GM12878 (cell line): ENCODE measurements around the gene RAB3B. TPM values are rescaled to one million over a fixed set of nuclear protein-coding genes. Genes with fewer than 3 reads are reported as not detected.

Experiments
- ATF7 ChIP-seq: fragments of 450-650 bp; IDR thresholded peaks from 2 replicates; pipeline ENCODE4 v1.6.1; 2016; ENCODE audit warnings: low read depth, mild to moderate bottlenecking
- CHD2 ChIP-seq: IDR thresholded peaks from 2 replicates; pipeline ENCODE4 v1.6.1; 2011; ENCODE audit warnings: low read depth, low read length, improper control_type of control experiment, borderline replicate concordance
- E2F8 ChIP-seq: fragments of 450-650 bp; IDR thresholded peaks from 2 replicates; pipeline ENCODE4 v1.6.1; 2018; ENCODE audit warnings: mild to moderate bottlenecking, low read depth, moderate library complexity; ENCODE audit not compliant: partially characterized antibody
- GABPA ChIP-seq: IDR thresholded peaks from 2 replicates; pipeline ENCODE4 v1.6.1; 2014; ENCODE audit warnings: antibody characterized with exemption, low read depth, mild to moderate bottlenecking, inconsistent platforms
- IKZF1 ChIP-seq: fragments of 450-650 bp; conservative IDR thresholded peaks from 2 replicates; pipeline ENCODE4 v1.6.1; 2017; ENCODE audit warnings: antibody characterized with exemption, mild to moderate bottlenecking
- KDM1A ChIP-seq: fragments of 200-600 bp; sonication (generic); IDR thresholded peaks from 2 replicates; pipeline ENCODE4 v1.6.1; 2016; ENCODE audit warnings: borderline replicate concordance
- MTA2 ChIP-seq: fragments of 450-650 bp; IDR thresholded peaks from 2 replicates; pipeline ENCODE4 v1.6.1; 2016; ENCODE audit warnings: low read depth, mild to moderate bottlenecking, moderate library complexity
- NBN ChIP-seq: fragments of 450-650 bp; IDR thresholded peaks from 2 replicates; pipeline ENCODE4 v1.6.1; 2016
- RBBP5 ChIP-seq: fragments of 200-600 bp; sonication (generic); conservative IDR thresholded peaks from 2 replicates; pipeline ENCODE4 v1.6.1; 2016
- REST ChIP-seq: IDR thresholded peaks from 2 replicates; pipeline ENCODE4 v1.6.1; 2012; ENCODE audit warnings: mild to moderate bottlenecking, low read depth, low read length
- RUNX3 ChIP-seq: IDR thresholded peaks from 2 replicates; pipeline ENCODE4 v1.6.1; 2012; ENCODE audit warnings: low read length, inconsistent platforms
- SRF ChIP-seq, 2 experiments: IDR thresholded peaks; 2 replicates each; pipeline ENCODE4 v1.6.1; 2011; ENCODE audit warnings: low read depth in 2 of 2, low read length in 2 of 2, mild to moderate bottlenecking in 1 of 2, moderate library complexity in 1 of 2
- TCF12 ChIP-seq: IDR thresholded peaks from 2 replicates; pipeline ENCODE4 v1.6.1; 2011; ENCODE audit warnings: low read depth, mild to moderate bottlenecking, low read length
- ZBTB40 ChIP-seq: fragments of 450-650 bp; IDR thresholded peaks from 2 replicates; pipeline ENCODE4 v1.6.1; 2016; ENCODE audit warnings: mild to moderate bottlenecking, moderate library complexity, borderline replicate concordance
- ZNF687 ChIP-seq: fragments of 450-650 bp; IDR thresholded peaks from 2 replicates; pipeline ENCODE4 v1.6.1; 2017; ENCODE audit warnings: mild to moderate bottlenecking, moderate library complexity
- polyA plus RNA-seq, 11 experiments: library from polyadenylated mRNA; depleted of rRNA in 4 of 11; unstranded in 6 of 11; stranded (reverse) in 5 of 11; fragments of >200 nt; fragmentation: Nextera tagmentation in 4 of 11; fragmentation: Illumina TruSeq in 1 of 11; extraction: Ambion mirVana in 4 of 11; extraction: Trizol in 1 of 11; gene quantifications; 1 replicate in 1 of 11; 2 replicates in 10 of 11; pipeline versions ENCODE4 v1.2.1 to v1.2.3, GENCODE V29; 2011 to 2016; ENCODE audit warnings: inconsistent platforms in 2 of 11, missing spikeins in 2 of 11, low read depth in 1 of 11
- total RNA-seq, 4 experiments: library from RNA; depleted of rRNA in 3 of 4; stranded (reverse); fragments of >200 nt in 3 of 4; fragmentation: Illumina TruSeq in 1 of 4; extraction: Trizol in 1 of 4; gene quantifications; 2 replicates each; pipeline versions ENCODE4 v1.2.1 to v1.2.3, GENCODE V29; 2013 to 2021

RAB3B gene
- total and polyA plus RNA-seq, 10 of the 15 experiments (the other 5 are each of a cell fraction or from before 2014, with no cell fraction given) = 0.05 to 0.32 (median 0.24) TPM

- no peak for TF ChIP-seq REST
- TF ChIP-seq TCF12 = no peak
- 0 out of 2 replicates have a peak, but pooled peaks have one; percentile 23 for TF ChIP-seq NBN
- no peak for TF ChIP-seq GABPA
- no peak for TF ChIP-seq KDM1A
- peak; percentile 82 for TF ChIP-seq IKZF1
- TF ChIP-seq RBBP5 = no peak
- no peak for TF ChIP-seq ZNF687
- TF ChIP-seq ZBTB40 = no peak
- no peak for TF ChIP-seq RUNX3
- TF ChIP-seq CHD2 = no peak
- peak; percentile 66 for TF ChIP-seq MTA2
- 0 out of 2 replicates have a peak, but pooled peaks have one; percentile 21 for TF ChIP-seq ATF7
- no peak for TF ChIP-seq E2F8
- no peak for TF ChIP-seq SRF (IDR thresholded peaks at IDR 0.05; ENCODE audit: low read depth in 2 of 2, low read length in 2 of 2)
Measured at GRCh38 chr1:51961231-51961630, 29.3 kb downstream of the RAB3B start (continued).
